Suprapubic skin (tissue), 4 donors: ENCODE data around the gene TEX261. TPM values are rescaled to one million over a fixed set of nuclear protein-coding genes. Genes with fewer than 3 reads are reported as not detected.
A peak's percentile ranks its signal among the peaks of the same experiment; 100 is the strongest.

Source experiments
- DNase-seq, 2 donors: peaks; one replicate each; pipeline ENCODE4 v3.0.0-alpha.2; 2019; ENCODE audit warnings: low spot score in 2 of 2
- H3K27ac ChIP-seq: fragments of 200-600 bp; sonication (generic); one replicate; pipeline ENCODE4 v1.5.1; 2019
- H3K27me3 ChIP-seq: fragments of 200-600 bp; sonication (generic); one replicate; pipeline ENCODE4 v1.5.1; 2019
- H3K36me3 ChIP-seq: fragments of 200-600 bp; sonication (generic); one replicate; pipeline ENCODE4 v1.5.1; 2019
- H3K4me1 ChIP-seq: fragments of 200-600 bp; sonication (generic); one replicate; pipeline ENCODE4 v1.5.1; 2019
- H3K4me3 ChIP-seq: fragments of 200-600 bp; sonication (generic); one replicate; pipeline ENCODE4 v1.5.1; 2019; ENCODE audit warnings: mild to moderate bottlenecking
- H3K9me3 ChIP-seq: fragments of 200-600 bp; sonication (generic); one replicate; pipeline ENCODE4 v1.5.1; 2019
- CTCF ChIP-seq, 2 donors: fragments of 200-600 bp in 1 of 2; fragments of 450-650 bp in 1 of 2; sonication (generic) in 1 of 2; IDR thresholded peaks; one replicate each; pipeline ENCODE4 v1.5.1; 2016 to 2019; ENCODE audit warnings: antibody characterized with exemption in 2 of 2, mild to moderate bottlenecking in 1 of 2, moderate library complexity in 1 of 2
- EP300 ChIP-seq: sonication (generic); formaldehyde crosslinking; IDR thresholded peaks from one replicate; pipeline ENCODE4 v1.6.1; 2017; ENCODE audit warnings: antibody characterized with exemption
- POLR2A ChIP-seq, 2 donors: fragments of 450-650 bp; IDR thresholded peaks; one replicate each; pipeline ENCODE4 v1.6.1; 2017; ENCODE audit warnings: antibody characterized with exemption in 2 of 2, mild to moderate bottlenecking in 2 of 2, moderate library complexity in 2 of 2
- POLR2AphosphoS5 ChIP-seq, 3 donors: sonication (generic); formaldehyde crosslinking; IDR thresholded peaks; one replicate each; pipeline ENCODE4 v1.6.1; 2017; ENCODE audit warnings: antibody characterized with exemption in 3 of 3
- WGBS: methylation state at CpG from one replicate; pipeline ENCODE4 v1.1.5; 2018; 5-methylcytosine and 5-hydroxymethylcytosine counted together
- total RNA-seq, 4 donors: library from RNA; depleted of rRNA; stranded (reverse); fragments of >200 nt; gene quantifications; one replicate each; pipeline ENCODE4 v1.1.0, GENCODE V29; 2016

Gene TEX261
- total RNA-seq, 4 donors from 2014 or later = 19.7 to 31.0 (median 26.8) TPM

GRCh38 chr2:70988726-70989648 is 5.7 kb downstream of the TEX261 start:
- Histone ChIP-seq H3K27me3 (no peaks in the 10 kb centered on the region), H3K9me3 (no peaks in the 10 kb centered on the region), H3K27ac (no peak overlapping the region), H3K4me1 (peaks cover 50% of the 10 kb centered on the region), H3K36me3 (peaks cover 72% of the 10 kb centered on the region), H3K4me3 (no peak overlapping the region)
- peak in 1 of 2 donors; percentile 53 for DNase-seq
- TF ChIP-seq EP300 = no peak
- WGBS = 92% methylated on average over 16 of the region's 16 CpGs

- Histone ChIP-seq H3K4me1 (peaks cover 41% of the 10 kb centered on the region), H3K4me3 (no peak overlapping the region), H3K9me3 (no peaks in the 10 kb centered on the region), H3K27ac (no peak overlapping the region), H3K36me3 (peaks cover 74% of the 10 kb centered on the region), H3K27me3 (no peaks in the 10 kb centered on the region)
- TF ChIP-seq EP300 = no peak
- no peak for TF ChIP-seq POLR2A (IDR thresholded peaks at IDR 0.05)
- no peak for TF ChIP-seq CTCF (IDR thresholded peaks at IDR 0.05)
- no peak for TF ChIP-seq POLR2AphosphoS5 (IDR thresholded peaks at IDR 0.05)
- peak; percentile 52 to 65 for DNase-seq
- 28% methylated on average over 4 of the region's 4 CpGs for WGBS
These were observed 6.5 kb downstream of the TEX261 start for GRCh38 chr2:70988151-70988550.

- Histone ChIP-seq H3K27me3 (no peaks in the 10 kb centered on the region), H3K9me3 (no peaks in the 10 kb centered on the region), H3K4me3 (no peak overlapping the region), H3K27ac (no peak overlapping the region), H3K36me3 (peaks cover 78% of the 10 kb centered on the region), H3K4me1 (peaks cover 34% of the 10 kb centered on the region)
- peak in 1 of 2 donors; percentile 29 for DNase-seq
- WGBS = 53% methylated on average over 1 of the region's 1 CpG
- no peak for TF ChIP-seq POLR2AphosphoS5 (IDR thresholded peaks at IDR 0.05)
- no peak for TF ChIP-seq CTCF (IDR thresholded peaks at IDR 0.05)
- no peak for TF ChIP-seq EP300
- TF ChIP-seq POLR2A (IDR thresholded peaks at IDR 0.05) = no peak
These were observed 7.3 kb downstream of the TEX261 start for GRCh38 chr2:70987386-70987785.

DNA sequence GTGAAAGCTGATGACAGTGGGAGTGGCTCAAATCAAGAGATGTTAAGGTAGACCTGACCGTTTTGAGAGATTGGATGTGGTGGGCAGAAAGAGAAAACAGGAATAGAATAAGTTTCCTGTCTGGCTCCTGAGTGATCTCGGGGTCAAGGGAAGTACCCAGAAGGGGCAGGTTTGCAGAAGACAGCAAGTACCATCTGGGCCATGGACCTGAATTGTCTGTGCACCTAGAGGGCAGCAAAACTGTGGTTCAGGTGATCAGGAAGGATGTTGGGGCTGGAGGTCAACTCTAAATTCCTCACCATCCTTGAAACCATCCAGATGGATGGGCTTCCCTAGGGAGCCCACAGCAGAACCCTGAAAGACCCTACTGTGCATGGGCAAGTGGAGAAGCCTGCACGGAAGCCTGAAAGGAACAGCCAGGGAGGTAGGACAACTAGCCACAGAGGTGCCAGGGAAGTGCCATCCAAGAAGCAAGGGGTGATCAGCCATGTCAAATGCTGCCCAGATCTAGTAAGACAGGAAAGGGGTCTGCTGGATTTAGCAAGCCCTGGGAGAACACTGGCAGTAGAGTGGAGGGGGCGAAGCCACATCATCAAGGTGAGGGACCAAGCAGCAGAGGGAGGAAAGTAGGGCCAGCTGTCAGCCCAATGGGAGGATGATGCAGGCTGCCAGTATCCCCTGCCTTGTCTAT is 8.0 kb downstream of the TEX261 start:
- TF ChIP-seq POLR2A (IDR thresholded peaks at IDR 0.05) (no peak), EP300 (no peak), POLR2AphosphoS5 (IDR thresholded peaks at IDR 0.05) (no peak), CTCF (IDR thresholded peaks at IDR 0.05) (no peak)
- Histone ChIP-seq H3K27me3 (no peaks in the 10 kb centered on the region), H3K4me3 (no peak overlapping the region), H3K9me3 (no peaks in the 10 kb centered on the region), H3K4me1 (peaks cover 28% of the 10 kb centered on the region), H3K36me3 (peaks cover 75% of the 10 kb centered on the region), H3K27ac (no peak overlapping the region)
- WGBS = 88% methylated on average over 4 of the region's 4 CpGs
- DNase-seq = peak; percentile 28 to 43

GRCh38 chr2:70985956-70986355 is 8.7 kb downstream of the TEX261 start:
- TF ChIP-seq CTCF (IDR thresholded peaks at IDR 0.05) (no peak), EP300 (no peak), POLR2AphosphoS5 (IDR thresholded peaks at IDR 0.05) (no peak), POLR2A (IDR thresholded peaks at IDR 0.05) (no peak)
- peaks cover 68% of the 10 kb centered on the region for H3K36me3 ChIP-seq

More at GRCh38 chr2:70985956-70986355, 8.7 kb downstream of the TEX261 start:
- no peak overlapping the region for H3K27ac ChIP-seq
- 96% methylated on average over 1 of the region's 1 CpG for WGBS
- H3K9me3 ChIP-seq = no peaks in the 10 kb centered on the region
- no peak overlapping the region for H3K4me3 ChIP-seq
- H3K27me3 ChIP-seq = no peaks in the 10 kb centered on the region
- peaks cover 23% of the 10 kb centered on the region for H3K4me1 ChIP-seq
- peak in 1 of 2 donors; percentile 12 for DNase-seq
